Measurements from ENCODE around the gene RCOR1. TPM values are rescaled to one million over a fixed set of nuclear protein-coding genes. Genes with fewer than 3 reads are reported as not detected.

The RCOR1 gene
- total RNA-seq, 1 experiment from 2014 or later, result 102 TPM

GRCh38 chr14:102733326-102733725 lies 140.9 kb downstream of the RCOR1 start:
- DNase-seq (ENCODE audit: low spot score), result no peak
- ChIA-PET POLR2A (ENCODE audit: low non-redundant PET) (no interaction called here), CTCF (no interaction called here)
- no peak overlapping the region for H3K27ac ChIP-seq (ENCODE audit: low read depth, low read length, poor library complexity, severe bottlenecking)
- no peak for TF ChIP-seq CTCF (conservative IDR thresholded peaks at IDR 0.05; ENCODE audit: low read depth, low read length)
- TF ChIP-seq EZH2 (IDR thresholded peaks at IDR 0.05; ENCODE audit: borderline replicate concordance, low read depth, low read length, poor library complexity, severe bottlenecking), result no peak
- no peak overlapping the region for H3K4me3 ChIP-seq (ENCODE audit: low read depth, low read length, poor library complexity, severe bottlenecking)
- peaks cover 24% of the 10 kb centered on the region for H3K36me3 ChIP-seq (ENCODE audit: insufficient read depth, low read length, poor library complexity, severe bottlenecking)
- H3K27me3 ChIP-seq (replicated peaks; ENCODE audit: insufficient read depth, low read depth, low read length, poor library complexity), result no peaks in the 10 kb centered on the region
- H3K9me3 ChIP-seq (ENCODE audit: low read depth, low read length, poor library complexity, severe bottlenecking), result no peaks in the 10 kb centered on the region
- BruUV-seq (replicated peaks), result no TSS peak
- intact Hi-C loops (cut with micrococcal nuclease; ENCODE audit: unreplicated experiment), result no loop called here
- no peaks in the 10 kb centered on the region for H3K4me1 ChIP-seq (ENCODE audit: insufficient read depth, low read length, poor library complexity, severe bottlenecking)

GRCh38 chr14:102734436-102734835 lies 142.0 kb downstream of the RCOR1 start:
- no TSS peak for BruUV-seq (replicated peaks)
- intact Hi-C loops (cut with micrococcal nuclease; ENCODE audit: unreplicated experiment), result no loop called here
- POLR2A ChIA-PET (ENCODE audit: low non-redundant PET), result no interaction called here
- H3K27me3 ChIP-seq (replicated peaks; ENCODE audit: insufficient read depth, low read depth, low read length, poor library complexity), result no peaks in the 10 kb centered on the region
- H3K36me3 ChIP-seq (ENCODE audit: insufficient read depth, low read length, poor library complexity, severe bottlenecking), result peaks cover 16% of the 10 kb centered on the region
- H3K4me3 ChIP-seq (ENCODE audit: low read depth, low read length, poor library complexity, severe bottlenecking), result no peak overlapping the region
- H3K4me1 ChIP-seq (ENCODE audit: insufficient read depth, low read length, poor library complexity, severe bottlenecking), result no peaks in the 10 kb centered on the region
- H3K27ac ChIP-seq (ENCODE audit: low read depth, low read length, poor library complexity, severe bottlenecking), result no peak overlapping the region
- TF ChIP-seq EZH2 (IDR thresholded peaks at IDR 0.05; ENCODE audit: borderline replicate concordance, low read depth, low read length, poor library complexity, severe bottlenecking), result no peak
- TF ChIP-seq CTCF (conservative IDR thresholded peaks at IDR 0.05; ENCODE audit: low read depth, low read length), result no peak
- no peak for DNase-seq (ENCODE audit: low spot score)
- CTCF ChIA-PET, result no interaction called here
- no peaks in the 10 kb centered on the region for H3K9me3 ChIP-seq (ENCODE audit: low read depth, low read length, poor library complexity, severe bottlenecking)

GRCh38 chr14:102736956-102737355 lies 144.5 kb downstream of the RCOR1 start:
- BruUV-seq (replicated peaks), result no TSS peak
- Histone ChIP-seq H3K4me1 (ENCODE audit: insufficient read depth, low read length, poor library complexity, severe bottlenecking) (no peaks in the 10 kb centered on the region), H3K27ac (ENCODE audit: low read depth, low read length, poor library complexity, severe bottlenecking) (no peak overlapping the region), H3K27me3 (replicated peaks; ENCODE audit: insufficient read depth, low read depth, low read length, poor library complexity) (no peaks in the 10 kb centered on the region), H3K4me3 (ENCODE audit: low read depth, low read length, poor library complexity, severe bottlenecking) (no peak overlapping the region), H3K9me3 (ENCODE audit: low read depth, low read length, poor library complexity, severe bottlenecking) (peaks cover 17% of the 10 kb centered on the region), H3K36me3 (ENCODE audit: insufficient read depth, low read length, poor library complexity, severe bottlenecking) (peaks cover 1% of the 10 kb centered on the region)
- intact Hi-C loops (cut with micrococcal nuclease; ENCODE audit: unreplicated experiment), result no loop called here
- DNase-seq (ENCODE audit: low spot score), result no peak
- ChIA-PET CTCF (interaction anchor here (0.7 kb wide), 1 partner anchor 11 kb away, joined by 3 read pairs; no protein-coding TSS in a partner anchor), POLR2A (ENCODE audit: low non-redundant PET) (no interaction called here)
- TF ChIP-seq EZH2 (IDR thresholded peaks at IDR 0.05; ENCODE audit: borderline replicate concordance, low read depth, low read length, poor library complexity, severe bottlenecking), result no peak
